Kidney (tissue), 14 donors: Measurements from ENCODE around the gene PTPRM. TPM values are rescaled to one million over a fixed set of nuclear protein-coding genes. Genes with fewer than 3 reads are reported as not detected.

Experiments used
- DNase-seq, 5 donors: peaks; one replicate each; pipeline ENCODE4 v3.0.0-alpha.2; 2013 to 2020
- FAIRE-seq: peaks from 2 replicates; lab custom pipeline; 2012; peaks lifted over from hg19 to GRCh38; lab: Jason Lieb, UNC
- H3K27ac ChIP-seq, 2 donors: one replicate each; pipeline ENCODE4 v1.7.0; 2013; ENCODE audit warnings: low read depth in 2 of 2, low read length in 2 of 2, inconsistent platforms in 1 of 2
- H3K27me3 ChIP-seq: one replicate; pipeline ENCODE4 v1.7.1; 2013; ENCODE audit warnings: low read length, inconsistent platforms; ENCODE audit not compliant: control insufficient read depth, insufficient read depth
- H3K36me3 ChIP-seq, 3 donors: one replicate each; pipeline versions ENCODE4 v1.7.0 to v1.7.1; 2013; ENCODE audit warnings: low read length in 3 of 3, control low read depth in 1 of 3, inconsistent platforms in 1 of 3; ENCODE audit not compliant: insufficient read depth in 3 of 3, control insufficient read depth in 2 of 3
- H3K4me1 ChIP-seq, 3 donors: one replicate each; pipeline versions ENCODE4 v1.7.0 to v1.7.1; 2013; ENCODE audit warnings: low read length in 3 of 3, inconsistent platforms in 1 of 3, low read depth in 1 of 3; ENCODE audit not compliant: control insufficient read depth in 2 of 3, insufficient read depth in 2 of 3
- H3K4me3 ChIP-seq, 3 donors: one replicate each; pipeline versions ENCODE4 v1.7.0 to v1.8.1; 2013; ENCODE audit warnings: low read length in 3 of 3, control low read depth in 1 of 3, inconsistent platforms in 1 of 3
- H3K9ac ChIP-seq, 3 donors: one replicate each; pipeline versions ENCODE4 v1.7.0 to v1.7.1; 2013; ENCODE audit warnings: low read length in 3 of 3, control low read depth in 1 of 3, inconsistent platforms in 1 of 3
- H3K9me3 ChIP-seq, 3 donors: one replicate each; pipeline versions ENCODE4 v1.7.0 to v1.7.1; 2013; ENCODE audit warnings: low read length in 3 of 3, control low read depth in 1 of 3, inconsistent platforms in 1 of 3; ENCODE audit not compliant: control insufficient read depth in 2 of 3, insufficient read depth in 1 of 3
- intact Hi-C: fragments of 100-400 bp; cut with DNase I; formaldehyde crosslinking; loops from one replicate; pipeline ENCODE4 v1.11.1; 2022
- polyA plus RNA-seq: library from polyadenylated mRNA; stranded (reverse); fragments of 350-450 nt; fragmentation: Illumina TruSeq; extraction: RNeasy Lipid Tissue Mini Kit (QIAGEN cat#74804); gene quantifications from one replicate; pipeline ENCODE4 v1.2.3, GENCODE V29; 2014; ENCODE audit warnings: low read depth, low replicate concordance; ENCODE audit not compliant: insufficient read depth
- total RNA-seq: library from RNA; stranded (reverse); fragmentation: NEBNext Ultra II Directional; extraction: Animal tissue kit (Norgen Biotek cat#: 25700); gene quantifications from one replicate; pipeline ENCODE4 v1.2.1, GENCODE V29; 2021
- TF ChIP-seq, protein P1 (sequence below): IDR thresholded peaks from 3 replicates; pipeline ENCODE4 v1.5.1; 2012; ENCODE audit warnings: mild to moderate bottlenecking, moderate library complexity, borderline replicate concordance; ENCODE audit not compliant: insufficient read depth; ENCODE audit errors: extremely low read depth
- donor health status: control.
- donor health status: control.
- donor health status: control.
- donor health status: control.
- donor health status: control.
- donor health status: DM: yes; HTN: yes; CAD: no.
- donor health status: Normal renal cell carcinoma (clear cell type).

PTPRM gene
- total and polyA plus RNA-seq, 2 donors from 2014 or later: 52.4 to 98.9 TPM

DNA sequence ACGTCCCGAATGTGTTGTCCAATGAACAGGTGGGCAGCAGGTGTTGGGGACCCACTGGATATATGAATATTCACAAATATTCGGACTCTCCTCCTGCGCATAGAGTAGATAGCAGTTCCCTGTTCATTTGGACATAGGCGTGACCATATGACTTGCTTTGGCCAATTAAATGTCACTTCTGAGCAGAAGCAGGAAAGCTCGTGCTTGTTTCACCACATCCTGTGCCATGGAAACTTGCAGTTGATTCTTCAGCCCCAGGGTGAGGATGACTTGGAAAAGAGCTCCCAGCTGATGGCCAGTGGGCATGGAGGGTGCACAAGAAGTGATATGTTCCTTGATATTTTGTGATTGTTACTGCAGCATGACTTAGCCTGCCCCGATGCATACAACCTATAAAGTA, 52.6 kb downstream of the PTPRM start:
- intact Hi-C loops: no loop called here
- no peak for DNase-seq
- Histone ChIP-seq H3K9me3 (no peaks in the 10 kb centered on the region), H3K27me3 (no peaks in the 10 kb centered on the region), H3K9ac (no peak overlapping the region), H3K27ac (no peak overlapping the region), H3K36me3 (no peaks in the 10 kb centered on the region), H3K4me3 (no peak overlapping the region), H3K4me1 (peaks cover 4 to 22% (median 7%) of the 10 kb centered on the region in 3 donors)
- FAIRE-seq: no peak
- TF ChIP-seq, protein P1, sequence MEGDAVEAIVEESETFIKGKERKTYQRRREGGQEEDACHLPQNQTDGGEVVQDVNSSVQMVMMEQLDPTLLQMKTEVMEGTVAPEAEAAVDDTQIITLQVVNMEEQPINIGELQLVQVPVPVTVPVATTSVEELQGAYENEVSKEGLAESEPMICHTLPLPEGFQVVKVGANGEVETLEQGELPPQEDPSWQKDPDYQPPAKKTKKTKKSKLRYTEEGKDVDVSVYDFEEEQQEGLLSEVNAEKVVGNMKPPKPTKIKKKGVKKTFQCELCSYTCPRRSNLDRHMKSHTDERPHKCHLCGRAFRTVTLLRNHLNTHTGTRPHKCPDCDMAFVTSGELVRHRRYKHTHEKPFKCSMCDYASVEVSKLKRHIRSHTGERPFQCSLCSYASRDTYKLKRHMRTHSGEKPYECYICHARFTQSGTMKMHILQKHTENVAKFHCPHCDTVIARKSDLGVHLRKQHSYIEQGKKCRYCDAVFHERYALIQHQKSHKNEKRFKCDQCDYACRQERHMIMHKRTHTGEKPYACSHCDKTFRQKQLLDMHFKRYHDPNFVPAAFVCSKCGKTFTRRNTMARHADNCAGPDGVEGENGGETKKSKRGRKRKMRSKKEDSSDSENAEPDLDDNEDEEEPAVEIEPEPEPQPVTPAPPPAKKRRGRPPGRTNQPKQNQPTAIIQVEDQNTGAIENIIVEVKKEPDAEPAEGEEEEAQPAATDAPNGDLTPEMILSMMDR: no peak

- FAIRE-seq: no peak
- Histone ChIP-seq H3K9me3 (no peaks in the 10 kb centered on the region), H3K9ac (no peak overlapping the region), H3K27me3 (no peaks in the 10 kb centered on the region), H3K4me3 (no peak overlapping the region), H3K36me3 (no peaks in the 10 kb centered on the region), H3K27ac (no peak overlapping the region), H3K4me1 (peaks cover 7 to 26% (median 12%) of the 10 kb centered on the region in 3 donors)
- TF ChIP-seq, protein P1: no peak
- intact Hi-C loops: no loop called here
- DNase-seq: no peak
These were observed 55.6 kb downstream of the PTPRM start for GRCh38 chr18:7622721-7623120.

DNA sequence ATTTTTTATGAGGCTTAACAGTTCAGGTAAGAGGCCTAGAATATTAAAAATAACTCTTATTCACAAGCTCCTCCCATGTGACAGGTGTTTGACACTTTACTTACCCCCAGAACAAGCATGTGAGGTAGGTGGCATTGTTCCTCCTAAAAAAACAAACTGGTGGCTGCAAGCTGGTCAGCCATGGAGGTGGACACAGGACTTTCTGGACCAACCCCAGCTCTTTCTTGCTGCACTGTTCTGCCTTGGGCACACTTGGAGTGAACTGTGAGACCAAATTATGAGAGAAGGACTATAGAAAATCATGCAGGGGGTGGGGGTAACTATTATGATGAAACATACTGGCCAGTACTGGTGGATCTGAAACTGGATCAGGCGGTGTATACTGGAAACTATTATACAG, 56.6 kb downstream of the PTPRM start:
- Histone ChIP-seq H3K27ac (no peak overlapping the region), H3K27me3 (no peaks in the 10 kb centered on the region), H3K36me3 (no peaks in the 10 kb centered on the region), H3K4me3 (no peak overlapping the region), H3K4me1 (peaks cover 4 to 18% (median 12%) of the 10 kb centered on the region in 3 donors), H3K9me3 (no peaks in the 10 kb centered on the region), H3K9ac (no peak overlapping the region)
- intact Hi-C loops: no loop called here
- FAIRE-seq: no peak
- TF ChIP-seq, protein P1: no peak
- no peak for DNase-seq

DNA sequence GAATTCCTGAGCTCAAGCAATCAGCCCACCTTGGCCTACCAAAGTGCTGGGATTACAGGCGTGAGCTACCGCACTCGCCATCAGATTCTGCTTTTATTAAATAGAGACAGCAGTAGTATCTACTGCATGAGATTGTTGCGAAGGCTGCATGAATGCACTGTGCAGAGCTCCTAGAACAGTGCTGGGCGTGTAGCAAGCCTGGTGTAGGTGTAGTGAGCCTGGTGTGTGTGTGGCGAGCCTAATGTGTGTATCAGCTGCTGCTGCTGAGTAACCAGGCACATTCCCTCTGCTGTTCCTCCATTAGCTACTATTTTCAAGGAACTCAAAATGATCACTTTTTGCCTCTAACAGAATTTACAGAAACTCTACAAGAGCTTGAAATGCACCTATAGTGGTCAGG, 57.6 kb downstream of the PTPRM start:
- H3K9ac ChIP-seq: no peak overlapping the region
- DNase-seq (no peak), FAIRE-seq (no peak)
- no peaks in the 10 kb centered on the region for H3K27me3 ChIP-seq
- no peaks in the 10 kb centered on the region for H3K9me3 ChIP-seq
- intact Hi-C loops: no loop called here
- H3K27ac ChIP-seq: no peak overlapping the region
- peaks cover under 1 to 12% (median 9%) of the 10 kb centered on the region in 3 donors for H3K4me1 ChIP-seq
- no peaks in the 10 kb centered on the region for H3K36me3 ChIP-seq
- TF ChIP-seq, protein P1: no peak
- H3K4me3 ChIP-seq: no peak overlapping the region
